Hepatocyte (in vitro differentiated cells): ENCODE data around the gene APBA2. TPM values are rescaled to one million over a fixed set of nuclear protein-coding genes. Genes with fewer than 3 reads are reported as not detected.

Experiments used
- DNase-seq: peaks from one replicate; pipeline ENCODE4 v3.0.0-alpha.2; 2016; ENCODE audit warnings: low spot score
- H2AFZ ChIP-seq: fragments of 200-600 bp; sonication (generic); 2 replicates; pipeline ENCODE4 v1.6.0; 2016; ENCODE audit warnings: antibody characterized with exemption, mild to moderate bottlenecking
- H3K27ac ChIP-seq: fragments of 200-600 bp; sonication (generic); 2 replicates; pipeline ENCODE4 v1.5.1; 2016; ENCODE audit warnings: mild to moderate bottlenecking
- H3K27me3 ChIP-seq: fragments of 200-600 bp; sonication (generic); 2 replicates; pipeline ENCODE4 v1.6.1; 2016
- H3K36me3 ChIP-seq: fragments of 200-600 bp; sonication (generic); replicated peaks from 2 replicates; pipeline ENCODE4 v1.5.1; 2016; ENCODE audit warnings: low read depth; ENCODE audit not compliant: insufficient read depth
- H3K4me1 ChIP-seq: fragments of 200-600 bp; sonication (generic); 2 replicates; pipeline ENCODE4 v1.5.1; 2016; ENCODE audit warnings: mild to moderate bottlenecking, moderate library complexity; ENCODE audit not compliant: insufficient read depth
- H3K4me2 ChIP-seq: fragments of 200-600 bp; sonication (generic); 2 replicates; pipeline ENCODE4 v1.6.0; 2016
- H3K4me3 ChIP-seq: fragments of 200-600 bp; sonication (generic); 2 replicates; pipeline ENCODE4 v1.5.1; 2016; ENCODE audit warnings: mild to moderate bottlenecking
- H3K79me2 ChIP-seq: fragments of 200-600 bp; sonication (generic); 2 replicates; pipeline ENCODE4 v1.6.0; 2017; ENCODE audit warnings: mild to moderate bottlenecking
- H3K9me2 ChIP-seq: fragments of 200-600 bp; sonication (generic); replicated peaks from 2 replicates; pipeline ENCODE4 v1.6.0; 2017; ENCODE audit warnings: mild to moderate bottlenecking; ENCODE audit not compliant: insufficient read depth
- H3K9me3 ChIP-seq: fragments of 200-600 bp; sonication (generic); 2 replicates; pipeline ENCODE4 v1.5.1; 2016; ENCODE audit warnings: low read depth, mild to moderate bottlenecking
- H4K20me1 ChIP-seq: fragments of 200-600 bp; sonication (generic); 2 replicates; pipeline ENCODE4 v1.6.0; 2016; ENCODE audit warnings: mild to moderate bottlenecking; ENCODE audit not compliant: insufficient read depth, poor library complexity, severe bottlenecking
- CTCF ChIP-seq: fragments of 200-600 bp; sonication (generic); IDR thresholded peaks from 2 replicates; pipeline ENCODE4 v1.5.1; 2016; ENCODE audit warnings: antibody characterized with exemption, mild to moderate bottlenecking; ENCODE audit not compliant: poor library complexity
- EZH2 ChIP-seq: fragments of 200-600 bp; sonication (generic); IDR thresholded peaks from 2 replicates; pipeline ENCODE4 v1.6.1; 2016; ENCODE audit warnings: antibody characterized with exemption, mild to moderate bottlenecking, borderline replicate concordance
- EZH2phosphoT487 ChIP-seq: fragments of 200-600 bp; sonication (generic); IDR thresholded peaks from one replicate; pipeline ENCODE4 v1.6.1; 2018; ENCODE audit warnings: antibody characterized with exemption, mild to moderate bottlenecking, low read depth, moderate library complexity; ENCODE audit not compliant: unreplicated experiment, severe bottlenecking
- WGBS: methylation state at CpG from one replicate; pipeline ENCODE4 v1.1.6; 2016; ENCODE audit warnings: low lambda C conversion rate; ENCODE audit errors: missing lambda C conversion rate; 5-methylcytosine and 5-hydroxymethylcytosine counted together
- polyA plus RNA-seq: library from polyadenylated mRNA; unstranded; fragments of >200 nt; fragmentation: Nextera tagmentation; extraction: Ambion mirVana; gene quantifications from 2 replicates; pipeline ENCODE4 v1.2.1, GENCODE V29; 2016
- total RNA-seq: library from RNA; depleted of rRNA; stranded (reverse); fragments of >200 nt; gene quantifications from 2 replicates; pipeline ENCODE4 v1.2.3, GENCODE V29; 2014

The APBA2 gene
- total and polyA plus RNA-seq, 2 experiments from 2014 or later, result 8.4 to 10.1 TPM

DNA sequence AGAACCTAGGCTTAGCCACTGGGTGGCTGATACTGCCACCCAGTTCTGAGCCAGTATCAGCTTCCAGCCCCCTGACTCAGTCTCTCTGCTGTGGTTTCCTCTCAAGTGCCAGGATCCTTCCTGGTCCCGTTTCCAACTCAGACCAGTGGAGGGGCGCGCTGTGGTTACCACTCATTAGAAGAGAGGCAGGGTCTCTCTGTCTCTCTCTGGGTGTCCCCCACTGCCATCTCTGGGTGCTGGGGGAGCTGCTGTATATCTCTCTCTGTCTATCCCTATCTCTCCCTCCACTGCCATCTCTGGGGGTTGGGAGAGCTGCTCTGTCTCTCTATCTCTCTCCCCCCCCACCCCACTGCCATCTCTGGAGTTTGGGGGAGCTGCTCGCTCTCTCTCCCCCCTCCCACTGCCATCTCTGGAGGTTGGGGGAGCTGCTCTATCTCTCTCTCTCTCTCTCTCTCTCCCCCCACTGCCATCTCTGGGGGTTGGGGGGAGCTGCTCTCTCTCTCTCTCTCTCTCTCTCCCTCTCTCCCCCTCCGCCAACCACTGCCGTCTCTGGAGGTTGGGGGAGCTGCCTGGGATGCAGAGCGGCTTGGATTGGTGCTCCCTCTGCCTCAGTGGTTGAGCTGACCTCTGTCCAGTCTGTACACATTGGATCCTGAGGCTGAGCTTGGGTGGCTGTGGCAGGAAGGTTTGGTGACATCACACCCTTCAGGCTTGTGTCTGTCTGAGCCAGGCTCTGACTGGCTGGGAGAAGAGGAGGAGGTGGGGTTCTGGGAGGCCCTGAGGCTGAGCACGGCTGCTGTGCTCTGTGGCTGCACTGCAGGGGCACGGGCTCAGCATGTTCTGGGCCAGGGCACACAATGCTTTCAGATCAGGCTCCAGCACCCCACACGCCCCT is 98.9 kb downstream of the APBA2 start:
- Histone ChIP-seq H3K27ac (no peak overlapping the region), H3K4me2 (no peak overlapping the region), H3K9me3 (no peaks in the 10 kb centered on the region), H3K4me3 (no peak overlapping the region), H3K79me2 (no peaks in the 10 kb centered on the region), H3K27me3 (no peaks in the 10 kb centered on the region), H3K9me2 (no peaks in the 10 kb centered on the region), H3K36me3 (no peaks in the 10 kb centered on the region), H4K20me1 (no peaks in the 10 kb centered on the region), H3K4me1 (peaks cover 3% of the 10 kb centered on the region), H2AFZ (no peak overlapping the region)
- TF ChIP-seq EZH2, result no peak
- no peak for TF ChIP-seq EZH2phosphoT487
- no peak for TF ChIP-seq CTCF
- 62% methylated on average over 9 of the region's 10 CpGs for WGBS
- peak; percentile 48 for DNase-seq

GRCh38 chr15:28985316-28985645 is 99.5 kb downstream of the APBA2 start:
- Histone ChIP-seq H2AFZ (no peak overlapping the region), H3K9me2 (no peaks in the 10 kb centered on the region), H3K79me2 (no peaks in the 10 kb centered on the region), H3K36me3 (no peaks in the 10 kb centered on the region), H3K4me3 (no peak overlapping the region), H3K27ac (no peak overlapping the region), H3K4me1 (peaks cover 3% of the 10 kb centered on the region), H3K4me2 (no peak overlapping the region), H4K20me1 (no peaks in the 10 kb centered on the region), H3K27me3 (no peaks in the 10 kb centered on the region), H3K9me3 (no peaks in the 10 kb centered on the region)
- WGBS, result 54% methylated on average over 6 of the region's 6 CpGs
- TF ChIP-seq EZH2phosphoT487, result no peak
- TF ChIP-seq CTCF, result no peak
- TF ChIP-seq EZH2, result no peak
- DNase-seq, result no peak

- Histone ChIP-seq H3K4me3 (no peak overlapping the region), H3K36me3 (no peaks in the 10 kb centered on the region), H3K9me3 (no peaks in the 10 kb centered on the region), H3K9me2 (no peaks in the 10 kb centered on the region), H3K4me1 (peaks cover 3% of the 10 kb centered on the region), H3K27me3 (no peaks in the 10 kb centered on the region), H4K20me1 (no peaks in the 10 kb centered on the region), H2AFZ (no peak overlapping the region), H3K27ac (no peak overlapping the region), H3K4me2 (no peak overlapping the region), H3K79me2 (no peaks in the 10 kb centered on the region)
- TF ChIP-seq CTCF (no peak), EZH2 (no peak), EZH2phosphoT487 (no peak)
- WGBS, result 84% methylated on average over 8 of the region's 8 CpGs
- DNase-seq, result no peak
These were observed 99.9 kb downstream of the APBA2 start for GRCh38 chr15:28985691-28986090.
